ENCODE results near the gene RGS6. TPM values are rescaled to one million over a fixed set of nuclear protein-coding genes. Genes with fewer than 3 reads are reported as not detected.

Gene RGS6
- total RNA-seq, 1 experiment from 2014 or later, result not detected

DNA sequence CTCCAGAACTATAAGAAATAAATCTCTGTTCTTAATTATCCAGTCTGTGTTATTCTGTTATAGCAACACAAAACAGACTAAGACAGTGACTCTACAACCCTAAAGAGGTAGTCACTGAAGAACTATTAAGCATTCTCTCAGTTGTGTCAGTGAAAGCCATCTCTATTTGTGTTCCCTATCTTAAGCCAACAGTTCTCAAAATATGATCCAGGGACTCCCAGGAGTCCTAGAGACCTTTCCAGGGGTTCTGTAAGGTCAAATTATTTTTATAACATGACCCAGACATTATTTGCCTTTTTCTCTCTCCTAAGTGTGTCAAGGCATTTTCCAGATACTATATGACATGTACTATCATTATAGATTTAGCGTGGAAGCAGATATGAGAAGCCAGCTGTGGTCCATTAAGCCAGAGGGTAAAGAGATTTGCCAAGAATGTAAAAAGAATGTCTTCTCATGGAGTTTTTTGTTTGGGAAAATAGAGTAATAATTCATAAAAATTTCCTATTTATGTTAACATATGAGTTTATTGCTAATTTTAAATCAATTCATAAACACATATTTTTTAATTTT lies 315.8 kb downstream of the RGS6 start:
- DNase-seq (ENCODE audit: low spot score), result no peak

GRCh38 chr14:72253503-72253902 lies 321.3 kb downstream of the RGS6 start:
- DNase-seq (ENCODE audit: low spot score), result no peak

GRCh38 chr14:72254202-72254936 lies 322.1 kb downstream of the RGS6 start:
- DNase-seq (ENCODE audit: low spot score), result no peak

DNA sequence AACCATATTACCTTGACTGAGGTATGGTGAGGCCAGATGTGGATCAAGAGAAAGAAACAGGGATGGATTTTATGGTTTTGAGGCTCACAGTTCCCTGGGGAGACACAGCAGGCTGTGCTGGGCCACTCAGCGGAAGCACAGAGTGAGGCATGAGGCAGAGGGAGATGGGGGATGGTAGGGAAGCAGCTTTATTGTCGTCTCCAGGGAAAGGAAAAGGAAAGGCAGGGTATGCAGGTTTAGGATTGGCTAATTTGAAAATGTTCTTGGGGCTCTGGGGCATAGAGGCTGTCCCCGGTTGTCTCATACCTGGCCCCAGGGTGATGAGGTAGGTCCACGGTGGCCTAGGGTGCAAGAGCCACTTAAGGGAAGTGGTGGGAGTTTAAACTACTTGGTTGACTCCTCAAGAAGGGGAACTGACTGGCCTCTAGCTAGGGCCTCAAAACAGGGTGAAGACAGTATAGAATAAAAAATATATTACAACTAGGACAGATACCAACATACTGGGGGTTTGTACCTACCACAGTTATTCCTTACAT lies 322.8 kb downstream of the RGS6 start:
- no peak for DNase-seq (ENCODE audit: low spot score)

DNA sequence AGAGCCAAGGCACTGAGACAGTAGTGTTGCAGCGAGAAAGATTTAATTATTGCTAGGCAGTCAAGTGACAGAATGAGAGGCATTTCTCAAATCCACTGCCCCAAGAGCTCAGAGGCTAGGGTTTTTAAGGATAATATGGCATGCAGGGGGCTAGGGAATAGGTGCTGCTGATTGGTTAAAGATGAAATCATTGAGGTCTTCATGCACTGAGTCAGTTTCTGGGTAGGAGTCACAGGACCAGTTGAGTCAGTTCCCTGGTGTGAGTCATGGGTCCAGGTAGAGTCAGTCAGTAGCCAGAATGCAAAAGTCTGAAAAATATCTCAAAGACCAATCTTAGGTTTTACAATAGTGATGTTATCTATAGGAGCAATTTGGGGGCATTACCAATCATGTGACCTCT lies 323.8 kb downstream of the RGS6 start:
- peak; percentile 0 for DNase-seq (ENCODE audit: low spot score)

DNA sequence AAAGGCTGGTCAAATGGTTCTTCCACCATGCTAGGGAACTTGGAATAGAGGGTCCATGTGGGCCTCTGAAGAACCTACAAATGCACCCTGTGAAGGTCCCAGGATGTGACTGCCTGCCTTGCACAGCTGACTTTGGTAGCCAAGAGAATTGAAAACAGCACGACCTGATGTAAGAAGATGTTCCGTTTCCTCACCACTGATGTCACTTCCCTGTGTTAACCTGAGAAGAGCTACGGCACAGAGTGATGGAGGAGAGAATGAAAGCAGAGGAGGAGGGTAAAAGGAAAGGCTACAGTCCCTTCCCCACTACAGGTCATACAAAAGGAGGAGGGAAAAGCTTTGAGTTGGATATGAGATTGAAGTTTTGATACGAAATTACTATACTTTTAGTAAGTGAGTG lies 328.8 kb downstream of the RGS6 start:
- no peak for DNase-seq (ENCODE audit: low spot score)

- DNase-seq (ENCODE audit: low spot score), result no peak
Measured at GRCh38 chr14:72262771-72263170, 330.5 kb downstream of the RGS6 start.

GRCh38 chr14:72264716-72265115 lies 332.5 kb downstream of the RGS6 start:
- no peak for DNase-seq (ENCODE audit: low spot score)

DNA sequence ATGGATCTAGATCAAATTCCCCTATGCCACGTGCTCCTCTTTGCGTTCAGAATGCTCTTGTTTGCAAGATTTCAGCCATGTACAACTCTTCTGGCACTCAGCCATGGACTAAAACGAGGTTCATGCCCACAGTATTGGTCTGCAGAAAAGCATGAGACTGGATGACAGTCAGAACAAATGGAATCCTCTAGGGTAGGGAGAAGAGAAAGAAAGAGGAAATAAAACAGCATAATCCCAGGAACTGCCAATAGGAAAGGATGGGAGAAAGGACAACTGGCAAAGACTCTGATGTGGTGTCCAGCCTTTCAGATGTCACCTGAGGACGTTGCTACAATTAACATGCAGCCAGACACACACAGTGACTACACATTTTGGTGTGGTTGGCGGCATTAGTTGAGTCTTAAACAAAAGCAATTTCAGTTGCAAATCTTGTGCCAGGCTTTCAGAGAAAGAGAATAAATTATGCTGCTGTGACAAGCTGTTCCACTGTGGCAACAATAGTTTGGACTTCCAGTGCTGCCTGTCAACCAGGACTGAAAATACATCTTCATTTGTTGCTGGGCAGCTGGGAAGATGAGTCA lies 338.0 kb downstream of the RGS6 start:
- no peak for DNase-seq (ENCODE audit: low spot score)

DNA sequence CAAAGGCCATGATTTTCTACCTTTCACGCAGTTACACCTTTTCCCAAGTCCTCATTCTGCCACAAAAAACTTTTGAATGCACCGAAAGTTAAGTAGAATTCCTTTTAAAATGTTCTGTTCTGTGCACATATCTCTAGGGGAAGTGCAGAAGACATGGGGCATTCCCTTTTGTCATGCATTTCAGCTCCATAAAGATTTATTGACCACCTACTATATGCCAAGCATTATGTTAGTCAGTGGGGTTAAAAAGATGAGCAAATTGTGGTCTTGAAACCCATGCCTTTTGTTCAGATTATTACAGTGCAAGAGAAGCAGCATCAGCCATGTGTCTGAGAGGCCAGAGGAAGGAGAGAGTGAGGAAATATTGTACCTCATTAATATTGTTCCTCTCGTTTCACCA lies 338.5 kb downstream of the RGS6 start:
- DNase-seq (ENCODE audit: low spot score), result no peak

DNA sequence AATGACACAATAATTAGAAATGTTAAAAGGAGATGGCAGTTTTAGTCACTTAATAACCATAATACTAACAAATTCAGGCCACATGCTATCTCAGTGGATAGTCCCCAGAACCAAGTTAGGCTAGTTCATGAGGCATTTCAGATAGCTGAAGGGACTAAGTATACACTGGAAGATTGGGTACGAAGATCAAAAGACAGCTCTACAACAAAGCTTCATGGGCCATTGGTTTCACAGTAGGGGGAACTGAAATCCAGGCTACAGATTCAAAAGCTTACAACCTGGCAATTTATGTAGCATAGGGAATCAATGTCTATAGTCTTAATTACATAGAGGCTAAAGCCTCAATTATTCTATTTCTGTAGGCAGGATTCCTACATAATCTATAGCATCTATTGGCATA lies 343.0 kb downstream of the RGS6 start:
- DNase-seq (ENCODE audit: low spot score), result no peak

- no peak for DNase-seq (ENCODE audit: low spot score)
Measured at GRCh38 chr14:72278316-72278715, 346.1 kb downstream of the RGS6 start.

DNA sequence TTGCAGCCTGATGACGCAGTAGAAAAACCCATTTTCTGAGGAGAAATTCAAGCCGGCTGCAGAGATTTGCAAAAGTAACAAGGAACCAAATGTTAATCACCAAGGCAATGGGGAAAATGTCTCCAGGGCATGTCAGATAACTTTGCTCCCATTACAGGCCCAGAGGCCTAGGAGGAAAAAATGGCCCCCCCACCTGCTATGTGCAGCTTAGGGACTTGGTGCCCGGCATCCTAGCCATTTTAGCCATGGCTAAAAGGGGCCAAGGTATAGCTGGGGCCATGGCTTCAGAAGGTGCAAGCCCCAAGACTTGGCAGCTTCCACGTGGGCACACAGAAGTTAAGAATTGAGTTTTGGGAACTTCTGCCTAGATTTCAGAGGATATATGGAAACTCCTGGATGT lies 351.9 kb downstream of the RGS6 start:
- no peak for DNase-seq (ENCODE audit: low spot score)

DNA sequence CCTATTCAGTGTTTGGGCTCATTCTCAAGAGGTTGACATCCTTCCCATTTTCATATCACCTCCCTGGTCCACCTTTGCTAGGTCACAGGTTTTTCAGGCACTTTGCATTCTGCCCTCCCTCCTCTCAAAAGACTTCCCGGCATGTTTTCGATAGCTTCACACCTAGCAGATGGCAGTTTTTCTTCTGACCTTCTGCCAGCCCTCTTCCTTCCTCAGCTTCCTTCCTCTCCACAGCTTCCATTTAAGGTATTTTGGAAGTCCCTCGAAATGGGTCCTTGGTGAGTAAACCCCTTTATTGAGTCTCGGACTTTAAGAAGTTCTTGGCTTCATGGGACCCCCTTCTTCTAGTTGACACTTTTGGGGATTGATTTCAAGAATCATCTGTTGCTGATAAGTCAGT lies 358.0 kb downstream of the RGS6 start:
- no peak for DNase-seq (ENCODE audit: low spot score)

GRCh38 chr14:72291908-72292688 lies 359.9 kb downstream of the RGS6 start:
- peak; percentile 23 for DNase-seq (ENCODE audit: low spot score)

- no peak for DNase-seq (ENCODE audit: low spot score)
Measured at GRCh38 chr14:72292689-72293024, 360.4 kb downstream of the RGS6 start.

GRCh38 chr14:72301352-72301751 lies 369.1 kb downstream of the RGS6 start:
- no peak for DNase-seq (ENCODE audit: low spot score)

GRCh38 chr14:72303930-72304329 lies 371.7 kb downstream of the RGS6 start:
- DNase-seq (ENCODE audit: low spot score), result no peak

DNA sequence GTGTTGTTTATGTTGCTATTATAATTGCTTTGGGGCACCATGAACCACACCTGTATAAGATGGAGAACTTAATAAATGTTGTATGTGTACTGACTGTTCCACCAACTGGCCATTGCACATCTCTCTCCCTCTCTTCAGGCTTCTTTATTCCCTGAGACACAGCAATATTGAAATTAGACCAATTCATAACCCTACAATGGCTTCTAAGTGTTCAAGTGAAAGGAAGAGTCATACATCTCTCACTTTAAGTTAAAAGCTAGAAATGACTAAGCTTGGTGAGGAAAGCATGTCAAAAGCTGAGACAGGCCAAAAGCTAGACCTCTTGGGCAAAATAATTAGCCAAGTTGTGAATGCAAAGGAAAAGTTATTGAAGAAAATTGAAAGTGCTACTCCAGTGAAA lies 373.3 kb downstream of the RGS6 start:
- DNase-seq (ENCODE audit: low spot score), result no peak

DNA sequence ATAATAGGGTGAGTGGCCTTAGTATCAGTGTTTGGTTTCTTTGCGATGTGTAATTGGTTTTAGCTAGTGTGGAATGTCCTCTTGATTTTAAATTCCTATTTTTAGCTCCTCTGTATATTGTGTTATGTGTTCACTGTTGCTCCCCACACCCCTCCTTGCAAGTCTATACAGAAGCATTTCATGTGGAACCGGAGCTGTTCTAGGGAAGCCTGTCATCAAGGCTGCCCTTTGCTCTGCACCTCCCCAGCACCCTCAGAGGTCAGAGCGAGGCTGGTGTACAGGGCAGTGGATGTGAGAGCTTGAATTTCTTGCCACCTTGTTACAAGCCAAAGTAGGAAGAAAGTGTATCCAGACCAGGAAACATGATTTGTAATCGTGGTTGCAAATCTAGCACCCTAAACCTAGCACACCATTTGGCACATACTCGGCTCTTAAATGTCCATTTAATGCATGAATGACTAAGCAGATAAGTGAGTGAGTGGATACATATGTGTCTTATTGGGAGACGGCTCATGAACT lies 376.8 kb downstream of the RGS6 start:
- no peak for DNase-seq (ENCODE audit: low spot score)

- no peak for DNase-seq (ENCODE audit: low spot score)
Measured at GRCh38 chr14:72311116-72311515, 378.9 kb downstream of the RGS6 start.

DNA sequence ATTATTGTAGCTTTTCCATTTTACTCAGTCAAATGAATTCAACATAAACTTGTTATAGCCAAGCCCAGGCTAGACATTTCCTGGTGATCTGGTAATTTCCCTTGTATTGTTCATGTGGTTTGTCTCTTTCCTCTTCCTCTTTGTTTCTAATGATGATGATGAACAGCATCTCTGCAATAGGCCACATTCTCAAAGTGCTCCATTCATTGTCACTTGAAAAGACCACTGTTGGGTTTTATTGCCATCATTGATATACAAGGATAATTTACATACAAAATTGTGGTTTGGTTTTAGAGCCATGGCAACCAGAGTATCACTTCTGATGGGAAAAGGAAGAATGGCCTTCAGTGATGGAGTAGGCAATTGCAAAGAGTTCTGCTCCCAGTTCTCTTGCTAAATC lies 379.3 kb downstream of the RGS6 start:
- no peak for DNase-seq (ENCODE audit: low spot score)

Measured in A172 (cell line).